ENCODE results near the gene ACOT8. TPM values are rescaled to one million over a fixed set of nuclear protein-coding genes. Genes with fewer than 3 reads are reported as not detected.

Gene ACOT8
- total and polyA plus RNA-seq, 2 experiments from 2014 or later, result 32.9 to 55.2 TPM

DNA sequence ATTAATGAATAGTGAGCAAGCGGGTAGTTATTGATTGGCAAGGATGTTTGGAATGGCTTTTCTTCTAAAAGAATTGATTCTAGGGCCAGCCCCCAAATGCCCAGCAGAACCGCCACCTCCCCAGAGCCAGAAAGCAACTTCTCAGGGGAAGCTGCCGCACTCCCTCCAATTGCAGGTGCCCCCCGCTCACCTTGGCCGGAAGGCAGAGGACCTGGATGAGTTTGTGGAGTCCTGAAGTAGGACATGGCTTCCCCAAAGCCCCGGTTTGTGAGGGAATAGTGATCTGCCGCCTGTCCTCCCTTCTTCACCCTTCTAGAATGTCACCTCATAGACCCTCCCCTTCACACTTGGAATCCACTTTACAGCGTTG, 30.1 kb upstream of the ACOT8 start, which contains the start of gene SPATA25:
Gene SPATA25, minus strand, starts transcription at position 277 of the 370 bp plus-strand sequence. Its CDS starts 32 bp downstream, at position 245.
- Histone ChIP-seq H3K36me3 (ENCODE audit: low read depth) (0 out of 2 replicates have a peak, but pooled peaks cover 2% of the 10 kb centered on the region), H3K4me1 (ENCODE audit: insufficient read depth) (peaks cover 10% of the 10 kb centered on the region), H2AFZ (no peak within 1 kb of the TSS), H3K9ac (no peak within 1 kb of the TSS), H3K9me2 (ENCODE audit: insufficient read depth) (no peaks in the 10 kb centered on the region), H3K27ac (no peak within 1 kb of the TSS), H3F3A (ENCODE audit: insufficient read depth) (peaks cover 10% of the 10 kb centered on the region), H4K20me1 (ENCODE audit: insufficient read depth) (peaks cover 3% of the 10 kb centered on the region; the same call in 1 of the 2 replicates), H3K9me3 (ENCODE audit: low read depth) (no peaks in the 10 kb centered on the region), H3K4me2 (ENCODE audit: unreplicated experiment) (no peak within 1 kb of the TSS), H3K27me3 (replicated peaks; ENCODE audit: insufficient read depth) (no peaks in the 10 kb centered on the region), H3K79me2 (ENCODE audit: insufficient read depth) (peaks cover 16% of the 10 kb centered on the region), H3K4me3 (no peak within 1 kb of the TSS)
- no peak for DNase-seq
- in situ Hi-C loops (cut with MboI), result no loop called here
- no peak for TF ChIP-seq EZH2 (IDR thresholded peaks at IDR 0.05; ENCODE audit: insufficient read depth, poor library complexity, severe bottlenecking)
- no peak for TF ChIP-seq EZH2phosphoT487 (IDR thresholded peaks at IDR 0.05; ENCODE audit: insufficient read depth, low read depth)
- WGBS, 2 experiments (ENCODE audit: low coverage in 1 of 2, low lambda C conversion rate in 2 of 2, missing lambda C conversion rate in 2 of 2), result 93 to 95% methylated on average over 8 of the region's 8 CpGs

GRCh38 chr20:45886590-45887345, 29.6 kb upstream of the ACOT8 start:
- peaks cover 16% of the 10 kb centered on the region for H3K79me2 ChIP-seq (ENCODE audit: insufficient read depth)
- H3K27ac ChIP-seq, result no peak overlapping the region
- 0 out of 2 replicates have a peak, but pooled peaks cover 4% of the 10 kb centered on the region for H3K36me3 ChIP-seq (ENCODE audit: low read depth)
- peaks cover 3% of the 10 kb centered on the region; the same call in 1 of the 2 replicates for H4K20me1 ChIP-seq (ENCODE audit: insufficient read depth)
- no peak overlapping the region for H2AFZ ChIP-seq
- H3K4me3 ChIP-seq, result no peak overlapping the region
- WGBS, 2 experiments (ENCODE audit: low coverage in 1 of 2, low lambda C conversion rate in 2 of 2, missing lambda C conversion rate in 2 of 2), result 89% methylated on average over 19 of the region's 19 CpGs
- H3K9me3 ChIP-seq (ENCODE audit: low read depth), result no peaks in the 10 kb centered on the region
- no peaks in the 10 kb centered on the region for H3K27me3 ChIP-seq (replicated peaks; ENCODE audit: insufficient read depth)
- no peak overlapping the region for H3K9ac ChIP-seq
- TF ChIP-seq EZH2phosphoT487 (IDR thresholded peaks at IDR 0.05; ENCODE audit: insufficient read depth, low read depth) (no peak), EZH2 (IDR thresholded peaks at IDR 0.05; ENCODE audit: insufficient read depth, poor library complexity, severe bottlenecking) (no peak)
- H3F3A ChIP-seq (ENCODE audit: insufficient read depth), result peaks cover 10% of the 10 kb centered on the region
- no peak overlapping the region for H3K4me2 ChIP-seq (ENCODE audit: unreplicated experiment)
- DNase-seq, result no peak
- H3K4me1 ChIP-seq (ENCODE audit: insufficient read depth), result peaks cover 16% of the 10 kb centered on the region
- in situ Hi-C loops (cut with MboI), result no loop called here
- no peaks in the 10 kb centered on the region for H3K9me2 ChIP-seq (ENCODE audit: insufficient read depth)

DNA sequence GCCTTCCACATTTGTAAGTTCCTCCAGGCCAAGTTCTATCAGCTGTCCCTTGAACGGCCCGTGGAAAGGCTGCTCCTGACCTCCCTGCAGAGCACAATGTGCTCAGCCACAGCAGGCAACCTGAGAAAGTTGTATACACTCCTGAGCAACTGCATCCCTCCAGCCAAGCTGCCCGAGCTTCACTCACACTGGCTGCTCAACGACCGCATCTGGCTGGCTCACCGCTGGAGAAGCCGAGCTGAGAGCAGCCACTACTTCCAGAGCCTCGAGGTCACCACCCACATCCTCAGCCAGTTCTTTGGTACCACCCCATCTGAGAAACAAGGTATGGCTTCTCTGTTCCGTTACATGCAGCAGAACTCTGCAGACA, 25.9 kb upstream of the ACOT8 start:
- H3F3A ChIP-seq (ENCODE audit: insufficient read depth), result peaks cover 16% of the 10 kb centered on the region
- H4K20me1 ChIP-seq (ENCODE audit: insufficient read depth), result peaks cover 3% of the 10 kb centered on the region; the same call in 1 of the 2 replicates
- H3K36me3 ChIP-seq (ENCODE audit: low read depth), result 0 out of 2 replicates have a peak, but pooled peaks cover 4% of the 10 kb centered on the region
- no peak overlapping the region for H3K4me2 ChIP-seq (ENCODE audit: unreplicated experiment)
- H2AFZ ChIP-seq, result no peak overlapping the region
- no peak overlapping the region for H3K4me3 ChIP-seq
- 85 to 90% methylated on average over 9 of the region's 9 CpGs for WGBS, 2 experiments (ENCODE audit: low coverage in 1 of 2, low lambda C conversion rate in 2 of 2, missing lambda C conversion rate in 2 of 2)
- no peaks in the 10 kb centered on the region for H3K9me3 ChIP-seq (ENCODE audit: low read depth)
- no peak overlapping the region for H3K27ac ChIP-seq
- H3K4me1 ChIP-seq (ENCODE audit: insufficient read depth), result peaks cover 27% of the 10 kb centered on the region
- no peaks in the 10 kb centered on the region for H3K9me2 ChIP-seq (ENCODE audit: insufficient read depth)
- in situ Hi-C loops (cut with MboI), result no loop called here
- no peak for DNase-seq
- TF ChIP-seq EZH2phosphoT487 (IDR thresholded peaks at IDR 0.05; ENCODE audit: insufficient read depth, low read depth) (no peak), EZH2 (IDR thresholded peaks at IDR 0.05; ENCODE audit: insufficient read depth, poor library complexity, severe bottlenecking) (no peak)
- H3K27me3 ChIP-seq (replicated peaks; ENCODE audit: insufficient read depth), result no peaks in the 10 kb centered on the region
- peaks cover 19% of the 10 kb centered on the region for H3K79me2 ChIP-seq (ENCODE audit: insufficient read depth)
- no peak overlapping the region for H3K9ac ChIP-seq

- Histone ChIP-seq H3K79me2 (ENCODE audit: insufficient read depth) (peaks cover 19% of the 10 kb centered on the region), H3K9me3 (ENCODE audit: low read depth) (no peaks in the 10 kb centered on the region), H2AFZ (no peak overlapping the region), H3K4me3 (no peak overlapping the region), H3K4me1 (ENCODE audit: insufficient read depth) (peaks cover 27% of the 10 kb centered on the region), H4K20me1 (ENCODE audit: insufficient read depth) (peaks cover 3% of the 10 kb centered on the region; the same call in 1 of the 2 replicates), H3K9ac (no peak overlapping the region), H3K4me2 (ENCODE audit: unreplicated experiment) (no peak overlapping the region), H3K27me3 (replicated peaks; ENCODE audit: insufficient read depth) (no peaks in the 10 kb centered on the region), H3K36me3 (ENCODE audit: low read depth) (0 out of 2 replicates have a peak, but pooled peaks cover 4% of the 10 kb centered on the region), H3K9me2 (ENCODE audit: insufficient read depth) (no peaks in the 10 kb centered on the region), H3K27ac (no peak overlapping the region), H3F3A (ENCODE audit: insufficient read depth) (peaks cover 16% of the 10 kb centered on the region)
- in situ Hi-C loops (cut with MboI), result no loop called here
- no peak for DNase-seq
- TF ChIP-seq EZH2phosphoT487 (IDR thresholded peaks at IDR 0.05; ENCODE audit: insufficient read depth, low read depth), result no peak
- TF ChIP-seq EZH2 (IDR thresholded peaks at IDR 0.05; ENCODE audit: insufficient read depth, poor library complexity, severe bottlenecking), result no peak
- WGBS, 2 experiments (ENCODE audit: low coverage in 1 of 2, low lambda C conversion rate in 2 of 2, missing lambda C conversion rate in 2 of 2), result 94 to 98% methylated on average over 4 of the region's 4 CpGs
Observed at GRCh38 chr20:45882469-45883099, 25.4 kb upstream of the ACOT8 start.

All from GM23248 (cell line).